Testis (tissue), 3 donors: ENCODE measurements around the gene RUFY1. TPM values are rescaled to one million over a fixed set of nuclear protein-coding genes. Genes with fewer than 3 reads are reported as not detected.

ENCODE experiments used
- DNase-seq: peaks from one replicate; pipeline ENCODE4 v3.0.0-alpha.2; 2019
- H3K27ac ChIP-seq, 2 donors: fragments of 200-600 bp; sonication (generic); one replicate each; pipeline ENCODE4 v1.5.1; 2019
- H3K27me3 ChIP-seq: fragments of 200-600 bp; sonication (generic); one replicate; pipeline ENCODE4 v1.5.1; 2019
- H3K36me3 ChIP-seq: fragments of 200-600 bp; sonication (generic); one replicate; pipeline ENCODE4 v1.5.1; 2017; ENCODE audit warnings: low read depth; ENCODE audit errors: missing control alignments
- H3K4me1 ChIP-seq: fragments of 200-600 bp; sonication (generic); one replicate; pipeline ENCODE4 v1.5.1; 2019
- H3K4me3 ChIP-seq, 2 donors: fragments of 200-600 bp; sonication (generic); one replicate each; pipeline ENCODE4 v1.5.1; 2017 to 2019
- H3K9me3 ChIP-seq: fragments of 200-600 bp; sonication (generic); one replicate; pipeline ENCODE4 v1.5.1; 2017
- CTCF ChIP-seq, 3 experiments: fragments of 450-650 bp in 2 of 3; fragments of 200-600 bp in 1 of 3; sonication (generic) in 1 of 3; IDR thresholded peaks; one replicate each; pipeline ENCODE4 v1.5.1; 2016 to 2019; ENCODE audit warnings: antibody characterized with exemption in 3 of 3, mild to moderate bottlenecking in 2 of 3, moderate library complexity in 1 of 3
- POLR2A ChIP-seq: fragments of 450-650 bp; IDR thresholded peaks from one replicate; pipeline ENCODE4 v1.6.1; 2017; ENCODE audit warnings: antibody characterized with exemption, mild to moderate bottlenecking, moderate library complexity
- WGBS, 2 donors: methylation state at CpG; one replicate each; pipeline ENCODE4 v1.1.5; 2018; 5-methylcytosine and 5-hydroxymethylcytosine counted together
- intact Hi-C: fragments of 100-400 bp; cut with DNase I; formaldehyde crosslinking; loops from one replicate; pipeline ENCODE4 v1.15.1; 2023; ENCODE audit warnings: low total_unique reads
- polyA plus RNA-seq: library from polyadenylated mRNA; stranded (reverse); fragments of 350-450 nt; fragmentation: Illumina TruSeq; extraction: RNeasy Lipid Tissue Mini Kit (QIAGEN cat#74804); gene quantifications from one replicate; pipeline ENCODE4 v1.2.3, GENCODE V29; 2014; ENCODE audit warnings: low read depth, low replicate concordance; ENCODE audit not compliant: insufficient read depth
- total RNA-seq, 2 donors: library from RNA; depleted of rRNA; stranded (reverse); fragments of >200 nt; gene quantifications; one replicate each; pipeline ENCODE4 v1.2.3, GENCODE V29; 2016

Gene RUFY1
- total and polyA plus RNA-seq, 3 donors from 2014 or later = 28.6 to 51.2 (median 47.0) TPM

DNA sequence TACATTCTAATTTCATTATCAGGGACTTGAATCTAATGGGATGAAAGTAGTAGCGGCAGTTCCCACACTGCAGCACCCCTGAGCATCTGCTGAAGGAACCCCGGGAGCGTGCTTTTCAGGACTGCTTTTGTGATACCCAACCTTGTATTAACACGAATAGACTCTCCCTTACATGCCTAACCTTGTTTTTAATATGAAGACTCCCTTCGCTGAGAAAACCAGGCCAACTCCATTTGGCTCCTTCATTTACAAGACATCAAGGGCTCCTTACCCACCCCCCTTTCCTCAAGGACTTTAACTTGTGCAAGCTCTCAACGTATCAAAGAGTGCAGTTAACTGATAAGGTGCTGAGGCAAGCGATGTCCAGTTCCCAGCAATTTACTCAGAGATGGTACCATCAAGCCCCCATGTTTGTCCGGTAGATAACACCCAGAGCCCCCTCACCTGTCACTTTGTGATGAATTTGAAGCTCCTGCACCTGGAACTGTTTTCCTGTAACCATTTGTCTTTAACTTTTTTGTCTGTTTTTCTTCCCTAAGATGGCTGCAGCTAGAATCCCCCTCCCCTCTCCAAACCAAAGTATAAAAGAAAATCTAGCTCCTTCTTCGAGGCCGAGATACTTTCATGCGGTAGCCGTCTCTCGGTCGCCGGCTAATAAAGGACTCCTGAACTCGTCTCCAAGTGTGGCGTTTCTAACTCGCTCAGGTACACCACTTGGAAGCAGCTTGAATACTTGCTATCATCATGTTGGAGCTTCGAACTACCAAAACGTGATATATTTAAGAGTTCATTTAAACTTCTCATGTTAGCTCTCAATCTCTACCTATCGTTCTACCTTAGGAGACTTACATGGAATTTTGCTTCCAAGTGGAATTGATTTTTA is 62.5 kb downstream of the RUFY1 start:
- H3K9me3 ChIP-seq = no peaks in the 10 kb centered on the region
- no peak for TF ChIP-seq POLR2A
- no peak for TF ChIP-seq CTCF (IDR thresholded peaks at IDR 0.05)
- WGBS, 2 donors = 76 to 84% methylated on average over 21 of the region's 21 CpGs
- no peaks in the 10 kb centered on the region for H3K36me3 ChIP-seq
- peaks cover 3% of the 10 kb centered on the region for H3K4me1 ChIP-seq
- H3K27ac ChIP-seq = peak overlapping the region in 1 of 2 donors; percentile 12
- no peak overlapping the region for H3K4me3 ChIP-seq
- no peaks in the 10 kb centered on the region for H3K27me3 ChIP-seq
- intact Hi-C loops = no loop called here
- DNase-seq = peak; percentile 14

GRCh38 chr5:179613460-179614071 is 63.2 kb downstream of the RUFY1 start:
- Histone ChIP-seq H3K4me3 (no peak overlapping the region), H3K9me3 (no peaks in the 10 kb centered on the region), H3K27ac (no peak overlapping the region), H3K4me1 (peaks cover 3% of the 10 kb centered on the region), H3K36me3 (no peaks in the 10 kb centered on the region), H3K27me3 (no peaks in the 10 kb centered on the region)
- DNase-seq = no peak
- TF ChIP-seq CTCF (IDR thresholded peaks at IDR 0.05) = no peak
- no peak for TF ChIP-seq POLR2A
- 75 to 76% methylated on average over 8 of the region's 8 CpGs for WGBS, 2 donors
- intact Hi-C loops = no loop called here

GRCh38 chr5:179614745-179615144 is 64.4 kb downstream of the RUFY1 start:
- Histone ChIP-seq H3K27me3 (no peaks in the 10 kb centered on the region), H3K4me1 (peaks cover 12% of the 10 kb centered on the region), H3K36me3 (no peaks in the 10 kb centered on the region), H3K9me3 (no peaks in the 10 kb centered on the region), H3K4me3 (no peak overlapping the region), H3K27ac (no peak overlapping the region)
- TF ChIP-seq CTCF (IDR thresholded peaks at IDR 0.05) = no peak
- no peak for TF ChIP-seq POLR2A
- intact Hi-C loops = no loop called here
- DNase-seq = no peak
- 63 to 67% methylated on average over 8 of the region's 8 CpGs for WGBS, 2 donors

GRCh38 chr5:179615203-179615602 is 64.8 kb downstream of the RUFY1 start:
- no peaks in the 10 kb centered on the region for H3K36me3 ChIP-seq
- WGBS, 2 donors = 51 to 62% methylated on average over 2 of the region's 2 CpGs
- DNase-seq = no peak
- peaks cover 15% of the 10 kb centered on the region for H3K4me1 ChIP-seq
- no peak for TF ChIP-seq CTCF (IDR thresholded peaks at IDR 0.05)
- no peak for TF ChIP-seq POLR2A
- H3K27ac ChIP-seq = no peak overlapping the region
- intact Hi-C loops = no loop called here
- H3K27me3 ChIP-seq = no peaks in the 10 kb centered on the region
- no peaks in the 10 kb centered on the region for H3K9me3 ChIP-seq
- no peak overlapping the region for H3K4me3 ChIP-seq
